ENCODE data around the gene DNAJC18. TPM values are rescaled to one million over a fixed set of nuclear protein-coding genes. Genes with fewer than 3 reads are reported as not detected.

The DNAJC18 gene
- total and polyA plus RNA-seq, 2 of the 8 experiments (the other 6 are each of a cell fraction or from before 2014, with no cell fraction given), result 7.8 to 29.2 TPM

DNA sequence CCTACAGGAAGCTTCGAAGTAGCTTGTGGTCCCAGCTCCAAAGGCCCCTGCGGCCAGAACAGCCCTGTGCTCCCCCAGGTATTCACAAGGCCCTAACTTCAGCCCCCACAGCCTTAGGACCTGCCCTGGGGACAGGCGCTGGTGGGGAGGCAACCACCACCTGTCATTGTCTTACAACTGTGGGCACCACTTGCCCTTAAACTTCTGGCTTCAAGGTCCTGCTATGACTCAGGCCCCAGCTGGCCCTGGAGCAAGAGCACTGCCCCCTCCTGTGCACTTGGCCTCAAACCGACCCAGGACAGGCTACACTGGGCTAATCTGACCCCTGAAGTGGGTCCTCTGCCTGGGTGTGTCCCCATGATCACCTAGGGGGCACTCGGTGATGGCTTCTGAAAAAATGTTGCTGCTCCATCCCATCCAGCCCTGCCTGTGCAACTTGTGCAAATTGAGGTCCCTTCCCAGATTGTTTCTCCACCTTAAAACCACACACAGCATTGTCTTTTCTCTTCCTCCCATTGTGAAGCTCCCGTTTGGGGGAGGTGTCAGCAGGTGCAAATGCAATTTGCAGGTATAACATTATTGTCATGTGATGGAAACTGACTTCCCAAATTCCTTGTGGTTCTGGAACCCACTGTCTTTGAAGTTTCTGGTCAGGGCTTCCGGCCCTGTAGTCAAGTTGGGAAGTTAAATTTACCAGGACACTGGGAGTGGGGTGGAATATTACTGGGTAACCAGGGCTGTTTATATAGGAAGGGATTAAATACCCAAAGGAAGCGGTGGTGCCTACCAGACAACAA is 43.3 kb downstream of the DNAJC18 start:
- peaks cover 0 to 29% (median 15%) of the 10 kb centered on the region in 4 experiments; a peak in 6 of 7 replicates for H3K4me1 ChIP-seq (replicated peaks in 1 of 4; ENCODE audit: control insufficient read depth in 3 of 4, insufficient read depth in 4 of 4, low read length in 3 of 4)
- no peak overlapping the region for H4K91ac ChIP-seq (replicated peaks; ENCODE audit: insufficient read length, low read length)
- H3K4ac ChIP-seq (replicated peaks; ENCODE audit: insufficient read length, low read depth, low read length), result no peak overlapping the region
- H3K23me2 ChIP-seq (ENCODE audit: low read depth, low read length), result peaks cover 27% of the 10 kb centered on the region; the same call in 1 of the 2 replicates
- H3K4me2 ChIP-seq (ENCODE audit: insufficient read depth in 1 of 2, low read depth in 2 of 2, low read length in 2 of 2), result peak overlapping the region in 1 of 2 experiments; percentile 85; a peak in 1 of 4 replicates
- peaks cover 14 to 34% (median 28%) of the 10 kb centered on the region in 4 experiments; a peak in 6 of 7 replicates for H3K27me3 ChIP-seq (replicated peaks in 1 of 4; ENCODE audit: control insufficient read depth in 3 of 4, extremely low read depth in 1 of 4, insufficient read depth in 3 of 4, low read length in 3 of 4)
- 0 out of 8 replicates have a peak, but pooled peaks cover 0 to under 1% (median 0%) of the 10 kb centered on the region in 4 experiments for H3K36me3 ChIP-seq (ENCODE audit: control insufficient read depth in 2 of 4, insufficient read depth in 4 of 4, low read length in 3 of 4)
- no peak overlapping the region for H3K27ac ChIP-seq (ENCODE audit: low read depth, low read length)
- H3K79me1 ChIP-seq (ENCODE audit: low read depth, low read length), result no peaks in the 10 kb centered on the region
- no peak overlapping the region for H2AK5ac ChIP-seq (ENCODE audit: low read depth, low read length)
- POLR2A ChIA-PET (ENCODE audit: partially characterized antibody), result interaction anchor here (0.7 to 3.9 kb wide), 12 partner anchors 8 to 238 kb away, joined by 3 to 14 read pairs (median 5); partner anchors contain the start of genes MATR3, PAIP2 and SPATA24
- no peak overlapping the region for H4K8ac ChIP-seq (ENCODE audit: extremely low read depth, insufficient read depth, low read length)
- CTCF ChIA-PET (ENCODE audit: partially characterized antibody), result interaction anchor here (0.8 to 1.8 kb wide), 11 partner anchors 9 to 397 kb away, joined by 3 to 6 read pairs (median 3); partner anchors contain the start of genes MATR3 and PAIP2
- H3K56ac ChIP-seq (replicated peaks; ENCODE audit: insufficient read length, low read depth, low read length), result no peak overlapping the region
- H2BK15ac ChIP-seq (ENCODE audit: low read length), result no peak overlapping the region
- H2BK5ac ChIP-seq (ENCODE audit: low read depth, low read length), result no peak overlapping the region
- no peak overlapping the region for H3K18ac ChIP-seq (ENCODE audit: extremely low read depth, low read length)
- no peak overlapping the region for H2AFZ ChIP-seq (ENCODE audit: low read length)
- DNase-seq (ENCODE audit: low read depth in 1 of 2, low spot score in 2 of 2) (no peak), FAIRE-seq (no peak)
- H4K20me1 ChIP-seq (replicated peaks in 1 of 2; ENCODE audit: control insufficient read depth in 1 of 2, insufficient read depth in 2 of 2, low read length in 2 of 2), result peaks cover 0 to 3% of the 10 kb centered on the region in 2 experiments
- H3K4me3 ChIP-seq (ENCODE audit: extremely low read depth in 1 of 4, insufficient read depth in 2 of 4, low read depth in 3 of 4, low read length in 4 of 4), result no peak overlapping the region
- H3K23ac ChIP-seq (ENCODE audit: insufficient read length), result no peak overlapping the region
- no peak overlapping the region for H2BK120ac ChIP-seq (replicated peaks; ENCODE audit: low read depth, low read length)
- no peak overlapping the region for H2BK20ac ChIP-seq (ENCODE audit: low read length)
- 90% methylated on average over 8 of the region's 8 CpGs; no CpG with 5 or more reads in 1 of the 2 experiments for WGBS, 2 experiments (ENCODE audit: extremely low coverage in 1 of 2, insufficient coverage in 1 of 2, insufficient read length in 1 of 2, insufficient replicate concordance in 2 of 2, low coverage in 1 of 2, low lambda C conversion rate in 2 of 2, missing lambda C conversion rate in 1 of 2)
- no peak overlapping the region for H3K14ac ChIP-seq (ENCODE audit: insufficient read length)
- H3K9ac ChIP-seq (replicated peaks in 1 of 4; ENCODE audit: extremely low read depth in 1 of 4, low read depth in 3 of 4, low read length in 3 of 4), result no peak overlapping the region
- no peak overlapping the region for H4K5ac ChIP-seq (ENCODE audit: insufficient read length, low read depth, low read length)
- H3K9me3 ChIP-seq (ENCODE audit: insufficient read depth in 2 of 2, low read depth in 1 of 2, low read length in 1 of 2), result no peaks in the 10 kb centered on the region
- H3K79me2 ChIP-seq (ENCODE audit: control insufficient read depth in 1 of 2, insufficient read depth in 2 of 2, low read length in 2 of 2), result no peaks in the 10 kb centered on the region
- H2BK12ac ChIP-seq (ENCODE audit: low read depth, low read length), result no peak overlapping the region
- TF ChIP-seq, protein P1, sequence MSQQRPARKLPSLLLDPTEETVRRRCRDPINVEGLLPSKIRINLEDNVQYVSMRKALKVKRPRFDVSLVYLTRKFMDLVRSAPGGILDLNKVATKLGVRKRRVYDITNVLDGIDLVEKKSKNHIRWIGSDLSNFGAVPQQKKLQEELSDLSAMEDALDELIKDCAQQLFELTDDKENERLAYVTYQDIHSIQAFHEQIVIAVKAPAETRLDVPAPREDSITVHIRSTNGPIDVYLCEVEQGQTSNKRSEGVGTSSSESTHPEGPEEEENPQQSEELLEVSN (IDR thresholded peaks at IDR 0.05), result no peak
- TF ChIP-seq NANOG (IDR thresholded peaks at IDR 0.05; ENCODE audit: insufficient read depth, low read depth, low read length, poor library complexity, severe bottlenecking) (no peak), RAD21 (IDR thresholded peaks at IDR 0.05 in 1 of 2, conservative IDR thresholded peaks at IDR 0.05 in 1 of 2; ENCODE audit: low read depth in 2 of 2, low read length in 2 of 2) (no peak), BCL11A (IDR thresholded peaks at IDR 0.05; ENCODE audit: low read depth in 2 of 2, low read length in 2 of 2) (no peak), SIN3A (conservative IDR thresholded peaks at IDR 0.05 in 1 of 2, IDR thresholded peaks at IDR 0.05 in 1 of 2; ENCODE audit: low read depth in 1 of 2, low read length in 2 of 2) (no peak), SIRT6 (IDR thresholded peaks at IDR 0.05; ENCODE audit: low read length) (no peak), YY1 (IDR thresholded peaks at IDR 0.05; ENCODE audit: low read depth, low read length) (no peak)
- TF ChIP-seq, protein P2, sequence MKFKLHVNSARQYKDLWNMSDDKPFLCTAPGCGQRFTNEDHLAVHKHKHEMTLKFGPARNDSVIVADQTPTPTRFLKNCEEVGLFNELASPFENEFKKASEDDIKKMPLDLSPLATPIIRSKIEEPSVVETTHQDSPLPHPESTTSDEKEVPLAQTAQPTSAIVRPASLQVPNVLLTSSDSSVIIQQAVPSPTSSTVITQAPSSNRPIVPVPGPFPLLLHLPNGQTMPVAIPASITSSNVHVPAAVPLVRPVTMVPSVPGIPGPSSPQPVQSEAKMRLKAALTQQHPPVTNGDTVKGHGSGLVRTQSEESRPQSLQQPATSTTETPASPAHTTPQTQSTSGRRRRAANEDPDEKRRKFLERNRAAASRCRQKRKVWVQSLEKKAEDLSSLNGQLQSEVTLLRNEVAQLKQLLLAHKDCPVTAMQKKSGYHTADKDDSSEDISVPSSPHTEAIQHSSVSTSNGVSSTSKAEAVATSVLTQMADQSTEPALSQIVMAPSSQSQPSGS (IDR thresholded peaks at IDR 0.05; ENCODE audit: low read length), result no peak
